Sigmoid colon (tissue), 7 donors: ENCODE measurements around the gene KRT79. TPM values are rescaled to one million over a fixed set of nuclear protein-coding genes. Genes with fewer than 3 reads are reported as not detected.

Experiments used
- DNase-seq: peaks from one replicate; pipeline ENCODE4 v3.0.0-alpha.2; 2019
- H3K27ac ChIP-seq, 4 donors: fragments of 200-600 bp; sonication (generic); one replicate each; pipeline ENCODE4 v1.5.1; 2016 to 2019; ENCODE audit warnings: mild to moderate bottlenecking in 1 of 4
- H3K27me3 ChIP-seq, 3 donors: fragments of 200-600 bp; sonication (generic); one replicate each; pipeline ENCODE4 v1.5.1; 2019; ENCODE audit warnings: mild to moderate bottlenecking in 1 of 3
- H3K36me3 ChIP-seq, 4 donors: fragments of 200-600 bp; sonication (generic); one replicate each; pipeline ENCODE4 v1.5.1; 2016 to 2019
- H3K4me1 ChIP-seq, 4 donors: fragments of 200-600 bp; sonication (generic); one replicate each; pipeline ENCODE4 v1.5.1; 2017 to 2019
- H3K4me3 ChIP-seq, 4 donors: fragments of 200-600 bp; sonication (generic); one replicate each; pipeline ENCODE4 v1.5.1; 2017 to 2019; ENCODE audit warnings: mild to moderate bottlenecking in 2 of 4, moderate library complexity in 1 of 4
- H3K9me3 ChIP-seq, 4 donors: fragments of 200-600 bp in 3 of 4; sonication (generic) in 3 of 4; one replicate each; pipeline versions ENCODE4 v1.5.1 to v1.6.1; 2013 to 2019
- CTCF ChIP-seq, 4 experiments: fragments of 450-650 bp in 3 of 4; fragments of 200-600 bp in 1 of 4; IDR thresholded peaks; one replicate each; pipeline ENCODE4 v1.5.1; 2016 to 2019; ENCODE audit warnings: antibody characterized with exemption in 4 of 4, mild to moderate bottlenecking in 3 of 4, moderate library complexity in 2 of 4
- EP300 ChIP-seq, 4 donors: sonication (generic); formaldehyde crosslinking; IDR thresholded peaks; one replicate each; pipeline ENCODE4 v1.6.1; 2017; ENCODE audit warnings: antibody characterized with exemption in 4 of 4
- POLR2A ChIP-seq, 2 donors: fragments of 450-650 bp; IDR thresholded peaks; one replicate each; pipeline ENCODE4 v1.6.1; 2016; ENCODE audit warnings: antibody characterized with exemption in 2 of 2, mild to moderate bottlenecking in 2 of 2, moderate library complexity in 2 of 2
- POLR2AphosphoS5 ChIP-seq, 4 donors: sonication (generic); formaldehyde crosslinking; IDR thresholded peaks; one replicate each; pipeline ENCODE4 v1.6.1; 2017; ENCODE audit warnings: antibody characterized with exemption in 4 of 4
- WGBS, 2 donors: extraction: QIAGEN DNeasy Blood & Tissue Kit; methylation state at CpG; one replicate each; pipeline ENCODE4 v1.1.7; 2013; 5-methylcytosine and 5-hydroxymethylcytosine counted together
- intact Hi-C: fragments of 100-400 bp; cut with DNase I; formaldehyde crosslinking; loops from one replicate; pipeline ENCODE4 v1.15.1; 2023
- polyA plus RNA-seq, 3 donors: library from polyadenylated mRNA; stranded (reverse); fragments of 200-250 nt; gene quantifications; one replicate each; pipeline ENCODE4 v1.2.3, GENCODE V29; 2013
- total RNA-seq, 4 donors: library from RNA; depleted of rRNA; stranded (reverse); fragments of >200 nt; gene quantifications; one replicate each; pipeline ENCODE4 v1.1.0, GENCODE V29; 2016
- donor health status: healthy with polysubstance abuse.
- donor health status: Bipolar disorder and iron deficiency.
- donor health status: healthy.

Gene KRT79
- total and polyA plus RNA-seq, 7 donors = 0.16 TPM; not detected in 6

GRCh38 chr12:52813885-52814709 is 20.0 kb downstream of the KRT79 start, which contains the start of gene KRT4:
TSS of gene KRT4 (minus strand) at chr12:52814116. CDS start at chr12:52814058, 58 bp downstream.
- Histone ChIP-seq H3K9me3 (no peaks in the 10 kb centered on the region), H3K4me1 (peaks cover 0 to 7% (median 0%) of the 10 kb centered on the region in 4 donors), H3K36me3 (no peaks in the 10 kb centered on the region), H3K27me3 (no peaks in the 10 kb centered on the region), H3K27ac (no peak within 1 kb of the TSS), H3K4me3 (no peak within 1 kb of the TSS)
- 78 to 86% methylated on average over 15 of the region's 15 CpGs for WGBS, 2 donors
- no peak for DNase-seq
- TF ChIP-seq POLR2A (IDR thresholded peaks at IDR 0.05) (no peak), POLR2AphosphoS5 (IDR thresholded peaks at IDR 0.05) (no peak), EP300 (IDR thresholded peaks at IDR 0.05) (no peak), CTCF (IDR thresholded peaks at IDR 0.05) (no peak)
- intact Hi-C loops = no loop called here

GRCh38 chr12:52813203-52813819 is 20.8 kb downstream of the KRT79 start:
- H3K9me3 ChIP-seq = no peaks in the 10 kb centered on the region
- WGBS, 2 donors = 91 to 93% methylated on average over 10 of the region's 10 CpGs
- no peak overlapping the region for H3K4me3 ChIP-seq
- H3K27me3 ChIP-seq = no peaks in the 10 kb centered on the region
- DNase-seq = no peak
- peaks cover 0 to 7% (median 0%) of the 10 kb centered on the region in 4 donors for H3K4me1 ChIP-seq
- H3K36me3 ChIP-seq = no peaks in the 10 kb centered on the region
- intact Hi-C loops = no loop called here
- no peak overlapping the region for H3K27ac ChIP-seq
- TF ChIP-seq POLR2A (IDR thresholded peaks at IDR 0.05) (no peak), EP300 (IDR thresholded peaks at IDR 0.05) (no peak), POLR2AphosphoS5 (IDR thresholded peaks at IDR 0.05) (no peak), CTCF (IDR thresholded peaks at IDR 0.05) (no peak)

GRCh38 chr12:52812749-52813148 is 21.4 kb downstream of the KRT79 start:
- H3K4me1 ChIP-seq = peaks cover 0 to 7% (median 0%) of the 10 kb centered on the region in 4 donors
- 51 to 66% methylated on average over 3 of the region's 3 CpGs for WGBS, 2 donors
- no peak for DNase-seq
- no peaks in the 10 kb centered on the region for H3K27me3 ChIP-seq
- intact Hi-C loops = no loop called here
- TF ChIP-seq POLR2A (IDR thresholded peaks at IDR 0.05) = no peak
- TF ChIP-seq POLR2AphosphoS5 (IDR thresholded peaks at IDR 0.05) = no peak
- TF ChIP-seq EP300 (IDR thresholded peaks at IDR 0.05) = no peak
- no peak for TF ChIP-seq CTCF (IDR thresholded peaks at IDR 0.05)
- no peak overlapping the region for H3K27ac ChIP-seq
- H3K4me3 ChIP-seq = no peak overlapping the region
- no peaks in the 10 kb centered on the region for H3K9me3 ChIP-seq
- H3K36me3 ChIP-seq = no peaks in the 10 kb centered on the region

- no peak for TF ChIP-seq EP300 (IDR thresholded peaks at IDR 0.05)
- no peak for TF ChIP-seq CTCF (IDR thresholded peaks at IDR 0.05)
- TF ChIP-seq POLR2A (IDR thresholded peaks at IDR 0.05) = no peak
- no peak for TF ChIP-seq POLR2AphosphoS5 (IDR thresholded peaks at IDR 0.05)
- WGBS, 2 donors = 62 to 88% methylated on average over 4 of the region's 4 CpGs
- Histone ChIP-seq H3K36me3 (no peaks in the 10 kb centered on the region), H3K27me3 (no peaks in the 10 kb centered on the region), H3K9me3 (no peaks in the 10 kb centered on the region), H3K27ac (no peak overlapping the region), H3K4me3 (no peak overlapping the region), H3K4me1 (peaks cover 0 to 7% (median 0%) of the 10 kb centered on the region in 4 donors)
- intact Hi-C loops = no loop called here
- no peak for DNase-seq
These were observed 22.1 kb downstream of the KRT79 start for GRCh38 chr12:52812073-52812400.
